A549 (cell line): ENCODE results near the gene PBX1.

Experiments
- BCL3 ChIP-seq: fragments of >200 bp; sonication (Bioruptor Twin); formaldehyde crosslinking; IDR thresholded peaks from 3 replicates; pipeline ENCODE4 v1.6.1; 2016
- CEBPB ChIP-seq, 2 experiments: fragments of >200 bp in 1 of 2; sonication (Bioruptor Twin) in 1 of 2; formaldehyde crosslinking in 1 of 2; IDR thresholded peaks; 2 replicates each; pipeline ENCODE4 v1.6.1; 2012 to 2016
- CTCF ChIP-seq: fragments of >200 bp; sonication (Bioruptor Twin); formaldehyde crosslinking; IDR thresholded peaks from 3 replicates; pipeline ENCODE4 v1.5.1; 2016
- EHMT2 ChIP-seq: fragments of 200-600 bp; sonication (generic); IDR thresholded peaks from 2 replicates; pipeline ENCODE4 v1.6.1; 2016; ENCODE audit warnings: antibody characterized with exemption, low read depth, mild to moderate bottlenecking, moderate library complexity
- FOXS1 ChIP-seq: fragments of 250-450 bp; sonication (Bioruptor Pico); IDR thresholded peaks from 2 replicates; pipeline ENCODE4 v1.5.0; 2020; ENCODE audit warnings: mild to moderate bottlenecking, moderate library complexity
- HES2 ChIP-seq: fragments of >200 bp; sonication (Bioruptor Twin); formaldehyde crosslinking; IDR thresholded peaks from 2 replicates; pipeline ENCODE4 v1.6.1; 2016
- JUNB ChIP-seq: fragments of >200 bp; sonication (Bioruptor Twin); formaldehyde crosslinking; IDR thresholded peaks from 2 replicates; pipeline ENCODE4 v1.6.1; 2016
- MYC ChIP-seq: IDR thresholded peaks from 2 replicates; pipeline ENCODE4 v1.6.1; 2012; ENCODE audit warnings: mild to moderate bottlenecking, inconsistent platforms, low read length, improper control_type of control experiment, borderline replicate concordance
- NFE2L2 ChIP-seq: fragments of 150-350 bp; conservative IDR thresholded peaks from 2 replicates; pipeline ENCODE4 v1.6.1; 2014; ENCODE audit warnings: low read length
- PBX3 ChIP-seq: IDR thresholded peaks from 2 replicates; pipeline ENCODE4 v1.6.1; 2012
- POLR2A ChIP-seq: IDR thresholded peaks from 2 replicates; pipeline ENCODE4 v1.6.1; 2012; ENCODE audit warnings: mild to moderate bottlenecking, low read length
- SMC3 ChIP-seq: fragments of >200 bp; sonication (Bioruptor Twin); formaldehyde crosslinking; IDR thresholded peaks from 3 replicates; pipeline ENCODE4 v1.6.1; 2018; ENCODE audit warnings: inconsistent platforms
- TF ChIP-seq, protein P1 (sequence below): fragments of 450-650 bp; IDR thresholded peaks from 2 replicates; pipeline ENCODE4 v1.6.1; 2014; ENCODE audit warnings: antibody characterized with exemption
- TF ChIP-seq, protein P2 (sequence below): fragments of 250-450 bp; sonication (Bioruptor Pico); IDR thresholded peaks from 2 replicates; pipeline ENCODE4 v1.5.0; 2021; ENCODE audit warnings: mild to moderate bottlenecking, moderate library complexity, borderline replicate concordance

- no peak for TF ChIP-seq JUNB
- no peak for TF ChIP-seq CEBPB (IDR thresholded peaks at IDR 0.05)
- TF ChIP-seq HES2 = no peak
- no peak for TF ChIP-seq BCL3
- no peak for TF ChIP-seq POLR2A
- TF ChIP-seq, protein P1, sequence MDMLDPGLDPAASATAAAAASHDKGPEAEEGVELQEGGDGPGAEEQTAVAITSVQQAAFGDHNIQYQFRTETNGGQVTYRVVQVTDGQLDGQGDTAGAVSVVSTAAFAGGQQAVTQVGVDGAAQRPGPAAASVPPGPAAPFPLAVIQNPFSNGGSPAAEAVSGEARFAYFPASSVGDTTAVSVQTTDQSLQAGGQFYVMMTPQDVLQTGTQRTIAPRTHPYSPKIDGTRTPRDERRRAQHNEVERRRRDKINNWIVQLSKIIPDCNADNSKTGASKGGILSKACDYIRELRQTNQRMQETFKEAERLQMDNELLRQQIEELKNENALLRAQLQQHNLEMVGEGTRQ = no peak
- no peak for TF ChIP-seq CTCF
- no peak for TF ChIP-seq SMC3
- TF ChIP-seq, protein P2, sequence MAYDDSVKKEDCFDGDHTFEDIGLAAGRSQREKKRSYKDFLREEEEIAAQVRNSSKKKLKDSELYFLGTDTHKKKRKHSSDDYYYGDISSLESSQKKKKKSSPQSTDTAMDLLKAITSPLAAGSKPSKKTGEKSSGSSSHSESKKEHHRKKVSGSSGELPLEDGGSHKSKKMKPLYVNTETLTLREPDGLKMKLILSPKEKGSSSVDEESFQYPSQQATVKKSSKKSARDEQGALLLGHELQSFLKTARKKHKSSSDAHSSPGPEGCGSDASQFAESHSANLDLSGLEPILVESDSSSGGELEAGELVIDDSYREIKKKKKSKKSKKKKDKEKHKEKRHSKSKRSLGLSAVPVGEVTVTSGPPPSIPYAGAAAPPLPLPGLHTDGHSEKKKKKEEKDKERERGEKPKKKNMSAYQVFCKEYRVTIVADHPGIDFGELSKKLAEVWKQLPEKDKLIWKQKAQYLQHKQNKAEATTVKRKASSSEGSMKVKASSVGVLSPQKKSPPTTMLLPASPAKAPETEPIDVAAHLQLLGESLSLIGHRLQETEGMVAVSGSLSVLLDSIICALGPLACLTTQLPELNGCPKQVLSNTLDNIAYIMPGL (CRISPR knock-in tag) = no peak
- no peak for TF ChIP-seq PBX3
- no peak for TF ChIP-seq NFE2L2
- no peak for TF ChIP-seq MYC
- TF ChIP-seq EHMT2 = no peak
- no peak for TF ChIP-seq FOXS1 (CRISPR knock-in tag)
Measured at GRCh38 chr1:164560121-164560541, 1.1 kb downstream of the PBX1 start.
